Panc1 (cell line): Measurements from ENCODE around the gene DNAH12. TPM values are rescaled to one million over a fixed set of nuclear protein-coding genes. Genes with fewer than 3 reads are reported as not detected.

Experiments used
- ATAC-seq: fragments of 200-7000 bp; cut with Tn5 transposase; 2 replicates; pipeline ENCODE4 v1.9.1; 2020; ENCODE audit warnings: mild to moderate bottlenecking, moderate library complexity
- BruUV-seq: library from RNA; stranded (reverse); fragments of 400-500 nt; replicated peaks from 2 replicates; lab custom pipeline; 2021; lab: Mats Ljungman, UMichigan
- CTCF ChIA-PET: fragments of 300-600 bp; sonication (Branson Sonifier 250); formaldehyde crosslinking; loops from one replicate; lab custom pipeline; 2022; ENCODE audit warnings: antibody characterized with exemption; lab: Charles Lee
- POLR2A ChIA-PET: fragments of 300-600 bp; sonication (Branson Sonifier 250); formaldehyde crosslinking; loops from one replicate; lab custom pipeline; 2022; ENCODE audit warnings: antibody characterized with exemption; lab: Charles Lee
- DNase-seq: peaks from one replicate; pipeline ENCODE4 v3.0.0-alpha.2; 2010; ENCODE audit warnings: low read depth, low spot score
- H3K27ac ChIP-seq: 2 replicates; pipeline ENCODE4 v1.5.1; 2011; ENCODE audit warnings: mild to moderate bottlenecking, low read length, inconsistent platforms
- H3K27me3 ChIP-seq: fragments of 200-500 bp; sonication (Bioruptor generic); 2 replicates; pipeline ENCODE4 v1.6.0; 2014; ENCODE audit warnings: low read length, inconsistent platforms; ENCODE audit not compliant: control insufficient read depth, insufficient read depth
- H3K36me3 ChIP-seq: fragments of 200-500 bp; sonication (Bioruptor generic); 2 replicates; pipeline ENCODE4 v1.5.1; 2014; ENCODE audit warnings: inconsistent platforms, mild to moderate bottlenecking, low read length, moderate library complexity; ENCODE audit not compliant: control insufficient read depth, insufficient read depth
- H3K4me1 ChIP-seq: 2 replicates; pipeline ENCODE4 v1.5.1; 2011; ENCODE audit warnings: inconsistent platforms, mild to moderate bottlenecking, low read length, moderate library complexity; ENCODE audit not compliant: control insufficient read depth, insufficient read depth
- H3K4me3 ChIP-seq, 2 experiments: 2 replicates each; pipeline ENCODE4 v1.5.1; 2011 to 2012; ENCODE audit warnings: low read depth in 2 of 2, low read length in 2 of 2, mild to moderate bottlenecking in 2 of 2, inconsistent platforms in 1 of 2, moderate library complexity in 1 of 2
- H3K9me3 ChIP-seq: fragments of 200-500 bp; sonication (Bioruptor generic); 2 replicates; pipeline ENCODE4 v1.5.1; 2014; ENCODE audit warnings: low read depth, mild to moderate bottlenecking, inconsistent platforms, low read length, moderate library complexity; ENCODE audit not compliant: control insufficient read depth, insufficient read depth
- POLR2AphosphoS5 ChIP-seq: IDR thresholded peaks from 2 replicates; pipeline ENCODE4 v1.6.1; 2012; ENCODE audit warnings: mild to moderate bottlenecking, low read depth, low read length, moderate library complexity
- REST ChIP-seq, 2 experiments: IDR thresholded peaks; 2 replicates each; pipeline ENCODE4 v1.6.1; 2011 to 2012; ENCODE audit warnings: low read depth in 2 of 2, control low read depth in 1 of 2, low read length in 1 of 2, mild to moderate bottlenecking in 1 of 2, moderate library complexity in 1 of 2; ENCODE audit not compliant: insufficient read depth in 1 of 2
- SIN3A ChIP-seq: IDR thresholded peaks from 2 replicates; pipeline ENCODE4 v1.6.1; 2012; ENCODE audit warnings: low read depth, mild to moderate bottlenecking, low read length, moderate library complexity, borderline replicate concordance; ENCODE audit not compliant: insufficient read depth
- TCF7L2 ChIP-seq: IDR thresholded peaks from 2 replicates; pipeline ENCODE4 v1.6.1; 2011; ENCODE audit warnings: mild to moderate bottlenecking, low read depth, low read length, inconsistent platforms
- in situ Hi-C: cut with HindIII; loops from 2 replicates; pipeline ENCODE4 v1.10.0; 2016; ENCODE audit warnings: low sequenced_read_pairs, low pct_unique_long_range_greater_than_20kb
- intact Hi-C: fragments of 100-400 bp; cut with micrococcal nuclease; formaldehyde crosslinking; loops from one replicate; pipeline ENCODE4 v1.10.0; 2022; ENCODE audit not compliant: unreplicated experiment
- total RNA-seq: library from RNA; stranded (reverse); gene quantifications from one replicate; pipeline ENCODE4 v1.2.1, GENCODE V29; 2021; ENCODE audit not compliant: unreplicated experiment
- TF ChIP-seq, protein P1 (sequence below): fragments of 450-650 bp; IDR thresholded peaks from 2 replicates; pipeline ENCODE4 v1.5.1; 2017; ENCODE audit warnings: mild to moderate bottlenecking

Gene DNAH12
- total RNA-seq, 1 experiment from 2014 or later, result 0.21 TPM

- Histone ChIP-seq H3K27ac (no peak overlapping the region), H3K4me1 (no peaks in the 10 kb centered on the region), H3K36me3 (peaks cover 14% of the 10 kb centered on the region; the same call in 1 of the 2 replicates), H3K4me3 (no peak overlapping the region), H3K9me3 (no peaks in the 10 kb centered on the region), H3K27me3 (no peaks in the 10 kb centered on the region)
- BruUV-seq, result no TSS peak
- in situ Hi-C loops, result no loop called here
- POLR2A ChIA-PET, result no interaction called here
- no peak for DNase-seq
- no peak for ATAC-seq
- TF ChIP-seq POLR2AphosphoS5 (no peak), SIN3A (no peak), TCF7L2 (no peak), REST (IDR thresholded peaks at IDR 0.05; ENCODE audit: insufficient read depth in 1 of 2, low read depth in 2 of 2, low read length in 1 of 2) (no peak)
- TF ChIP-seq, protein P1, sequence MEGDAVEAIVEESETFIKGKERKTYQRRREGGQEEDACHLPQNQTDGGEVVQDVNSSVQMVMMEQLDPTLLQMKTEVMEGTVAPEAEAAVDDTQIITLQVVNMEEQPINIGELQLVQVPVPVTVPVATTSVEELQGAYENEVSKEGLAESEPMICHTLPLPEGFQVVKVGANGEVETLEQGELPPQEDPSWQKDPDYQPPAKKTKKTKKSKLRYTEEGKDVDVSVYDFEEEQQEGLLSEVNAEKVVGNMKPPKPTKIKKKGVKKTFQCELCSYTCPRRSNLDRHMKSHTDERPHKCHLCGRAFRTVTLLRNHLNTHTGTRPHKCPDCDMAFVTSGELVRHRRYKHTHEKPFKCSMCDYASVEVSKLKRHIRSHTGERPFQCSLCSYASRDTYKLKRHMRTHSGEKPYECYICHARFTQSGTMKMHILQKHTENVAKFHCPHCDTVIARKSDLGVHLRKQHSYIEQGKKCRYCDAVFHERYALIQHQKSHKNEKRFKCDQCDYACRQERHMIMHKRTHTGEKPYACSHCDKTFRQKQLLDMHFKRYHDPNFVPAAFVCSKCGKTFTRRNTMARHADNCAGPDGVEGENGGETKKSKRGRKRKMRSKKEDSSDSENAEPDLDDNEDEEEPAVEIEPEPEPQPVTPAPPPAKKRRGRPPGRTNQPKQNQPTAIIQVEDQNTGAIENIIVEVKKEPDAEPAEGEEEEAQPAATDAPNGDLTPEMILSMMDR, result no peak
- intact Hi-C loops, result no loop called here
- CTCF ChIA-PET, result interaction anchor here (0.6 kb wide), 3 partner anchors 13 to 710 kb away, joined by 3 to 4 read pairs (median 3); no protein-coding TSS in a partner anchor
These were observed 32.0 kb upstream of the DNAH12 start for GRCh38 chr3:57575966-57576626.

DNA sequence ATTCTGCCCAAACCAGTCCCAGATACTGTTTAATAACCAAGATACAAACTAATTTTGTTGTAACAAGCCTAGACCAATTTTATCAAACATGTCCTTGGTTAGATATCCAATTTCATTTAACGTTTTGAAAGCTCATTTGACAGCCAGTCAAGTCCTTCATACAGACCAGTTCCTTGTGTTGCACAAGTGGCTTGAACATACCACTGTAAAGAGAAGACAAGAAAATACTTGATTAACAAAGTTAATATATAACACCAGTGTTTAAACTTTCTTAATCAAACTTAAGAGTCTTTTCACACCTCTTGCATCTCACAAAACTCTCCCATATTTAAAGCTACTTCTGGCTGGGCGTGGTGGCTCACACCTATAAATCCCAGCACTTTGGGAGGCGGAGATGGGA is 28.0 kb upstream of the DNAH12 start:
- intact Hi-C loops (no loop called here), in situ Hi-C loops (no loop called here)
- no peak overlapping the region for H3K27ac ChIP-seq
- no TSS peak for BruUV-seq
- H3K36me3 ChIP-seq, result peaks cover 17% of the 10 kb centered on the region; the same call in 1 of the 2 replicates
- DNase-seq (no peak), ATAC-seq (no peak)
- H3K9me3 ChIP-seq, result no peaks in the 10 kb centered on the region
- H3K4me3 ChIP-seq, result no peak overlapping the region
- ChIA-PET CTCF (no interaction called here), POLR2A (interaction anchor here (0.5 kb wide), 1 partner anchor 117 kb away, joined by 3 read pairs; no protein-coding TSS in a partner anchor)
- TF ChIP-seq, protein P1, result no peak
- TF ChIP-seq POLR2AphosphoS5 (no peak), SIN3A (no peak)
- H3K27me3 ChIP-seq, result no peaks in the 10 kb centered on the region
- no peaks in the 10 kb centered on the region for H3K4me1 ChIP-seq
